ENCODE measurements around the gene TOLLIP.
"Not testable (repeated sequence)": the region's sequence is repeated elsewhere in the genome, so short reads cannot be mapped to it uniquely, and the experiment has no call there.

TOLLIP gene

GRCh38 chr11:1242751-1243150 lies 66.7 kb downstream of the TOLLIP start:
- DNase-seq = not testable (repeated sequence)

- DNase-seq = no peak
These were observed 67.1 kb downstream of the TOLLIP start for GRCh38 chr11:1242289-1242688.

GRCh38 chr11:1241706-1242105 lies 67.7 kb downstream of the TOLLIP start:
- DNase-seq = no peak

GRCh38 chr11:1240771-1241170 lies 68.7 kb downstream of the TOLLIP start:
- no peak for DNase-seq

- DNase-seq = no peak
These were observed 69.7 kb downstream of the TOLLIP start for GRCh38 chr11:1239596-1240205.

GRCh38 chr11:1238767-1239595 lies 70.5 kb downstream of the TOLLIP start:
- no peak for DNase-seq

- no peak for DNase-seq
These were observed 71.6 kb downstream of the TOLLIP start for GRCh38 chr11:1237851-1238250.

GRCh38 chr11:1237128-1237580 lies 72.3 kb downstream of the TOLLIP start:
- no peak for DNase-seq

- no peak for DNase-seq
These were observed 72.9 kb downstream of the TOLLIP start for GRCh38 chr11:1236316-1237127.

GRCh38 chr11:1235901-1236315 lies 73.5 kb downstream of the TOLLIP start:
- no peak for DNase-seq

- DNase-seq = no peak
These were observed 74.0 kb downstream of the TOLLIP start for GRCh38 chr11:1235306-1235900.

GRCh38 chr11:1234771-1235305 lies 74.6 kb downstream of the TOLLIP start:
- no peak for DNase-seq

GRCh38 chr11:1234054-1234720 lies 75.2 kb downstream of the TOLLIP start:
- no peak for DNase-seq

GRCh38 chr11:1233351-1234053 lies 75.9 kb downstream of the TOLLIP start:
- DNase-seq = no peak

- DNase-seq = no peak
These were observed 76.5 kb downstream of the TOLLIP start for GRCh38 chr11:1232883-1233321.

GRCh38 chr11:1232021-1232882 lies 77.2 kb downstream of the TOLLIP start:
- DNase-seq = no peak

- no peak for DNase-seq
These were observed 77.9 kb downstream of the TOLLIP start for GRCh38 chr11:1231396-1232020.

- DNase-seq = no peak
These were observed 78.7 kb downstream of the TOLLIP start for GRCh38 chr11:1230456-1231395.

GRCh38 chr11:1230121-1230455 lies 79.3 kb downstream of the TOLLIP start:
- no peak for DNase-seq

Measured in kidney glomerular epithelial cell (primary cell).